Measurements from ENCODE around the gene SND1.

Gene SND1

DNA sequence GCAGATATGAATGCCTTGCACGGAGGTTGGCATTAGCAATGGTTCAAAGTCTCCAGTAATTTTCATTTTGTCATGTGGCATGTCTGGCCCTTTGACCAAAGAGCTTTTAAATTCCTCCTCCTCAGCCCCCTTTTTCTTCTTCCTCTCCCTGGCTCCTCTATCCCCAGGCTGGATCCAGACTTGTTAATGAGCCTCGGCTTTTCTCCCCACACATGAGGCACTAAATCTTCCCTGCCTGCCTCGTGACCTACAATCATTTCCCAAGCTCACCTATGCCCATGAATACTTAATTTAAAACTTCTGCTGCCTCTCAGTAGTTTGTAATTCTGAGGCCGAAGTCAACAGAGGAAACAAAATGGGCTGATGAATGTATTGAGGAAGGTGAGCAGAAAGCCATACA, 402.5 kb downstream of the SND1 start:
- no peak for DNase-seq (ENCODE audit: extremely low read depth in 1 of 2, low read depth in 1 of 2)

DNA sequence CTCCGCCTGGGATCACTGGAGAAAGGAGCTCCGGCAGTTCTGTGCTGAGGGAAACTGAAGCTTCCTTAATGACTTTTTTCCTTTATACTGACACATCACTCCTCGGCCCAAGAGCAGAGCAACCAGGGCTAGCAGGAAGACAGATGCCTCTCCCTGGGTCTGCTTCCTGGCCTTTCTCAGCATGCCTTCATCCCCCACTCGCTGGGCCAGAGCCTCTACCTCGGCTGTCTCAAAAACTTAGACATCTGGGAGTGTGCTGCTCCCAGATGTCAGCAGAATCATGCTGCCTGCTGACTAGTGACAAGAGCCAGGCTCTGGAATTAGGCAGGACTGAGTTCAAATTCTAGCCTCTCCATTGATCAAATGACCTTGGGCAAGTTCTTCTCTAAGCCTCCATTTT, 403.6 kb downstream of the SND1 start:
- no peak for DNase-seq (ENCODE audit: extremely low read depth in 1 of 2, low read depth in 1 of 2)

DNA sequence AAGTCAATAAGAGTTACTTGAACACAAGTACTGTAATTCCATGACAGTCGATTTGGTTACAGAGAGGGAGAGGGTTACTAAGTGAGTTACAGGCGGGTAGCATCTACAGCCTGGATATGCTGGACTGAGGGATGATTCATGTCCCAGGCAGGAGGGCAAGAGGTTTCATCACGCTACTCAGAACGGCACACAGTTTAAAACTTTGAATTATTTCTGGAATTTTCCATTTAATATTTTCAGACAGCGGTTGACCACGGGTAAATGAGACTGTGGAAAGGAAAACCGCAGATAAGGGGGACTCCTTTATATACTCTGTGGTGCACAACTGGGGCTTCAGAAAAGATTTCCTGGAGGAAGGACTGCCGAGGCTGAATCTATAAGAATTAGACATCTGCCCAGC, 404.9 kb downstream of the SND1 start:
- no peak for DNase-seq (ENCODE audit: extremely low read depth in 1 of 2, low read depth in 1 of 2)

DNA sequence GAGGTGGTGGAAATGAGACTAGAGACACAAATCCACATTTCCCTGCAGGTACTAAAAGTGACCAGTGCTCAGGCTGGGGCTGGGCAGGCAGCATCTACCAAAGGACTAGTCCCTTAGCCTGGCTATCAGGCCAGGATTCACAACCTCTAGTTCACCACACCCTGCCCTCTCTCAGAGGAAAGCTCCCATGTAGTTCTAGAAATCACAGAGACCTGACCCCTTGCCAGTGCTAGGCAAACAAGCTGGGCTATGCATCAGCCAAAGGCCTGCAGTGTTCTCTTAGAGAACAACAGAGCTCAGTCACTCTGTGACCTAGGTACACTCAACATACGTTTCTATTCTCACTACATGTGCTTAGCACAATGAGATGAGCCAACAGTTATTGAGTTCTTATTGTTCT, 405.9 kb downstream of the SND1 start:
- no peak for DNase-seq (ENCODE audit: extremely low read depth in 1 of 2, low read depth in 1 of 2)

DNA sequence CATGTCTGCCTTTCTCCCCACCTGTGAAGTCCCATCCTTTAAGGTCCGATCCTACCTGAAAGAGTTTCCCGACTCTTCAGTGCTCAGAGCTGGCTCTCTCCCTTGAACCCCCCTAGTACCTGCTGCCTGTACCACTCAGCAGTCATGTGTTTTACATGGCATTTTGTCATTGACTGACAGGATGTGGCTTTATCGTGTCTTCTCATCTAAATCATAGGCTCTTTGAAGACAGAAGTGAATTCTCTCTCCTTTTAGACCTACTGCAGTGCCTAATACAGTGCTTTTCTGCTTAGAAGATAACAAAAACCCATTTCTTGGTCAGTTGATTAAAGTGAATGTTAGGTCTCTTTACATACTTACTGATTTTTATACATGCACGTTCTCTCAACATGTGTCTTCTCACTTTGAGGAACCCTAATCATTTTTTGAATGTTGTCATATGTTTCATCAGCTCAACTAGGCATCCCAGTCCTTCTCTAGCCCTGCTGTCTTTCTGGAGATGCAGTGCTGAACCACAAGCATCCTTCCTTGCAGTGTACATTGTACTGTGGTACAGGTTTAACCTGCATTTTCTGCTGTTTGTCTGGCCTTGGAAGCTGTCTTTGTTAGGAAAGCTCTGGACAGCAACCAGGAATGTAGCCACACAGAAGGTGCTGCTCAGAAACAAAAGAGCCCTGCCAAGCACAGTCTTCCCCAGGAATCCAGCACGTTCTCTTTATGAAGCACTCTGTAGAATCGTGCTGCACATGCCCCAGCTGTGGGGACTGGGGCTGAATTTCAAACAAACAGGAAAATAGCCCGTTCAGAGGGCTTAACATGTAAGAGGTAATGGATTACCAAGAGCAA, 407.4 kb downstream of the SND1 start:
- DNase-seq (ENCODE audit: extremely low read depth in 1 of 2, low read depth in 1 of 2) = no peak

DNA sequence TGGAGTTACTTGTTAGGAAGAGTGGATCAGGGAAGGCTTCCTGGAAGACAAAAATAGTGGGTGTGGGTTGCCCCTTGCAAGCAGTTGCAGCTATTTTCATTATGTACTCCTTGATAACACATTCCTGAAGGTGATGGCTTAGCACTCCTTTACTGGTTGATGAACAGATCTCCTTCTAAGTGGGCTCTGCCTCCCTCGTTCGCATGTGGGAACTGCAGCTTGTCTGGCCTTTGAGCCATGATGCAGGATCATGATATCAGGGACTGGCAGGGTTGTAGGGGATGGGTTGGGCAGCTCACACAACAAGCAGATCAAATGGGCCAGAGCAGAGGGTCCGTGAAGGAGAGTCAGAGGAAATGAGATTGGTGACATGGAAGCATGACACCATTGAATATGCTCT, 408.0 kb downstream of the SND1 start:
- no peak for DNase-seq (ENCODE audit: extremely low read depth in 1 of 2, low read depth in 1 of 2)

DNA sequence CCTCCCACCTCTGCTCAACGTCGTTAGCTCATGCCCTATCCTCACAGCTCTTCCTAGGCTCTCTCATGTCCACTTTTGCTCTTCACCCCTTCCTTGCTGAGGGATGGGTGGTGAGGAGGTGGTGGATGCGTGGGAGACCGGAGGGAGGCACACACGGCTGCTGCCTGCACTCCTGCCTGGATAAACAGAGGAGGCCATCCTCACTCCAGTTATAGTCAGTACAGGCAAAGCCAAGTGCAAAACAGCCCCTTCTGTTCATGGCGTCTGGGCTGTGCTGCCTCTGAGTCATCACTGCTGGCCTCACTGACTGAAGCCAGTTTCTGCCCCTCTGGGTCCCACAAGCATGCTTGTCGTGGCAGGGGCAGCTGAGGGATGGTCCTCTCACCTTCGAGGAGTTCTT, 411.1 kb downstream of the SND1 start:
- no peak for DNase-seq (ENCODE audit: extremely low read depth in 1 of 2, low read depth in 1 of 2)

DNA sequence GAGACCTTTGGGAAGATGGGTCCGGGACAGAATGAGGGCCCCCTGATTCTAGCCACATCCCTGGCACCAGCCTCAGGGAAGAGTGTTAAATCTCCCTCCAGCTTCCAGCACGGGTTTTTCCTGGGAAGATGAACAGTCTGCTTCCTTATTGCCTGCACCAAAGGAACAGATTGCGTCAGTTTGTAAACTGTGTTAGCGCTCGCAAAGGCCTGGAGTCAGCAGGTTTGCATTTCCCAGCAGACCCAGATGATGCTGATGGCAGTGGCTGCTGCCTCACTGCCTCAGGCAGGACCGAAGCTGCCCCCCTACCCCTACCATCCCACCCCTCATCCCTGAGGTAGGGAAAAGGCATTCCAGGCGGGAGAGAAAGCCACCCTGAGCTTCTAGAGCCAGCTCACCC, 413.9 kb downstream of the SND1 start:
- no peak for DNase-seq (ENCODE audit: extremely low read depth in 1 of 2, low read depth in 1 of 2)

DNA sequence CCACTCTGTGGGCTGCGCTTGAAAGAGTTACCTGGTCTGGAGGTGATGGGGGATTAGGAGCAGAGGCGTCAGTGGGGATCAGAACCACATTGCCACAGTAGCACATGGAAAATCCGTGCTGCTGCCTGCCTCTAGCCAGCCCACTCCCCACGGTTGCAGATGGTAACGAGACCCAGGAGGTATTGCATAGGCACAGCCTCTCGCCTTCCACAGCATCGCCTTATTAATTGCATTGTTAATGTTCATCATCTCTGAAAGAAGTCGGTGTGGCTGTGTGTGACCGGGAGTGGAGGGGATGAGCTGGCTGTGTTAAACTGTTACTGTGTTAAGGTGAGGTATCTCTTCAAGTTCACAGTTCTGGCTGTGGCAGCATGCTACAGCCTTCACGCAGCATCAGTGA, 414.4 kb downstream of the SND1 start:
- DNase-seq (ENCODE audit: extremely low read depth in 1 of 2, low read depth in 1 of 2) = no peak

DNA sequence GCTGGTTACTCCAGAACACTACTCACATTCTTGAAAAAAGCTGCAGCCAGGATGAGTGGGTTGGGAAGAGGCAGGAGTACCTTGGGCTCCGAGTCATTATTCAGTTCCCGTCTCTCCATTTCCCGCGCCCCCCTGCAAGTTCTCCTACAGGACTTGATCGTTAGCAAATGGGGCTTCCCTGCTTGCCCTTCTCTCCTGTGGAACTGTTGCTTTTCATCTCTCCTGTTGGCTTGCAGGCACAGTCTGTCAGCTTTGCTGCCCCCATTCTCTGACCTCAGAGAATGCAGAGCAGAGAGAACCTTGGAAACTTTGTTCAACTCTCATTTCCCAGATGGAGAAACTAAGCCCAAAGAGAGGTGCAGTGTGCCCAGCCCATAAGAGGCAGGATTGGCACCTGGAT, 414.9 kb downstream of the SND1 start:
- no peak for DNase-seq (ENCODE audit: extremely low read depth in 1 of 2, low read depth in 1 of 2)

DNA sequence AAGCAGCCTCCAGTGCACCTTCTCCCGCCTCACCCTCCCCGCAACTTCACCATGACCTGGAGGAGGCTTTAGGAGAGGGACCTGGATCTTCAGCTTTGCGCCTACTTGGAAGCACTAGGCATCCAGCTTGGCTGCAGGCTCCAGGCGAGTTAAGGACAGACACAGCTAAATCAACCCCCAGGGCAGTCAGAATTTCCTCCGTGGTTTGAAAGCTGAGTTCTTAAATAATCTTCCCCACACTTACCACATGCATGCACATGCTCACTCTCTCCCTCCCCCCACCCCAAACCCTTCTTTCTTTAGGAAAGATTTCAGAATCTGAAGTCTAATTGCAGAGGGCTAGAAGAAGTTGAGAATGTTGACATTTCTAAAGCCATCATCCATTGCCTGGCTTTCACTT, 416.0 kb downstream of the SND1 start:
- no peak for DNase-seq (ENCODE audit: extremely low read depth in 1 of 2, low read depth in 1 of 2)

DNA sequence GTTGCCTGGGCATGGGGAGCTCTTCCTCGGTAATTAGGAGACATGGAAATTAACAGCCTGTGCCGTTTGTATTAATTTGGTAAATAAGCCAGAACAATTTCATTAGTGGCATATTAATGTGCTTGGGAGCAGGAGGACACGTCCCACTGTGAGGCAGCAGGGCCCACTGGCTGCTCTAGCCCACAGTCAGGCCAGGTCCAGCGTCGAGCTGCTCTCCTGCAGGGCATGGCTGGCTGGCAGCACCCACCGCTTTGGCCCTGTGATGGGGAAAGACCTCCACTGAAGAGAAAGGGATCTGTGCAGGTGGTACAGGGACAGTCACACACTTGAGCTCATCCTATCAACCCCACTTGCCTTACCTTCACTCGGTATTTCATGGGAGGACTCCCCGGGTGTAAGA, 416.8 kb downstream of the SND1 start:
- DNase-seq (ENCODE audit: extremely low read depth in 1 of 2, low read depth in 1 of 2) = no peak

DNA sequence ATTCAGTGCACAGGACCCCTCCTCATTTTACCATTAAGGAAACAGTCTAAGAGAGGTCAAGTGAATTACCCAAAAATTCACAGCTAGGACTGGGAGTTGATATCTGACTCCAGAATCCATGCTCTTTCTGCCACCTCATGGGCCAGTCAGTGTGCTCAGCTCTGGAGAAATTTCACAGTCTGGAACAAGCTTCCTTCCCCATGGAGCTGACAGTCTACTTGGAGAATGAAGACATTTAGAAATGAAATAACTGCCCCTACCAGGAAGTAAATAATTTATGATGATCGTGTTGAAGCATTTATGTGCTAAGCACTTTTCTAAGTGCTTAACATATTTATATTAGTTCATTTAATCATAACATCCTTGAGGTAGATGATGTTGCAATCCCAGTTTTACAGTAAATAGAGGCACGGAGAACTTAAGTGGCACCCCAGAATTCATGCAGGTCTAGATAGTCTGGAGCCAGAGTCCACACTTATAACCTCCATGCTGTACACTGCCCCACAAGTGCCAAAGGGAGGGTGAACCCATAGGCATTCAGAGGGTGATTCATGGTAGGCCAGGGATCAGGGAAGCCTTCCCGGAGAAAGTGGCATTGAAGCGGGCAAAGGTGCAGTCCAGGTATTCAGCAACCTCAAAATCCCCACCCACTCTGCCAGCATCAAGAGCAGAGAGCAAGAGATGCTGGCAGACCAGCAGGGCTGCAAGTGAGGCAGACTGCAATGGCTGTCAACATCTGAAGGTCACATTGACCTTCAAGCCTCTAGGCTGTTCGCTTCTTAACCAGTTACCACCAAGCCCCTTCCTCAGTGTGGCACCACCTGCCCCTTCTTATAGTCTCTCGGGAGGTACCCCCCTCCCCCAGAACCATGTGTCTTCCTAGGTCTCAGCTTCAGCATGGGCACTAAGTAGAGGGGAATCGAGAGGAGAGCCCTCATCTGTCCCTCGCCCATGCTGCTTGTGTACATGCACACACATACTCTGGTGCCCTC, 417.7 kb downstream of the SND1 start:
- no peak for DNase-seq (ENCODE audit: extremely low read depth in 1 of 2, low read depth in 1 of 2)

DNA sequence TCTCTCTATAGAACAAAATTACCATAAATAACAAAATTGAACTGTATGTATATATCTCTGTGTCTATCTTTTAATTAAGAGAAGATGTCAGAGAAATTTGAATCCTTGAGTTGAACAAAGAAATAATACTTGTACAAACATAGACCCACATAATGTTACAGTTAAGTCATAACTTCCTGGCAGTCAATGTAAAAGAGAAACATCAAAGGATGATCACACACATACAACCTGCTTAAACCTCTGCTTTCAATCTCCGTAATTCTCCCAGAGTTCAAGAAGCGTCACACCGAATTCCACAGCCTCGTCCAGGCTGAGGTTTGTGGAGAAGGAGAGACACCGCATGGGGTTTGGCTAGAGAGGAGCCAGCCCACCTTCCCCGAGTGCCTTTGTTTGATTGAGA, 419.4 kb downstream of the SND1 start:
- no peak for DNase-seq (ENCODE audit: extremely low read depth in 1 of 2, low read depth in 1 of 2)

DNA sequence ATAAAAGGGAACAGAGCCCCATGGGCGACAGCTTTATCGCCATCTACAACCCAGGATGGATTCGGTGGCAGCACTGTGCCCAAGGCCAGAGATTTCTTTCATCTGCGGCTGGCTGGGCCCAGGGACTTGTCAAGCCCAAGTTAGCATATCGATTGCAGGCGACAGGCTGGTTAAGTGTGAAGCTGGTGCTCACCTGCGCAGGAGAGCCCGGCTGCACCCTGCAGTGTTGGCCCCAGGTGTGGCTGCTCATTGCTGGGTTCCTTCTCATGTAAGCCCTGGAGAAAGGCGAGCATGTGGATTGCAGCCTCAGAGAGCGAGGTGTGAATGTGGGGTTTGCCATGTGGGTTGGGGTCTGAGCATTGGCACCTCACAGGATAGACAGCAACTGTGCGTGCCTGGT, 419.8 kb downstream of the SND1 start:
- no peak for DNase-seq (ENCODE audit: extremely low read depth in 1 of 2, low read depth in 1 of 2)

DNA sequence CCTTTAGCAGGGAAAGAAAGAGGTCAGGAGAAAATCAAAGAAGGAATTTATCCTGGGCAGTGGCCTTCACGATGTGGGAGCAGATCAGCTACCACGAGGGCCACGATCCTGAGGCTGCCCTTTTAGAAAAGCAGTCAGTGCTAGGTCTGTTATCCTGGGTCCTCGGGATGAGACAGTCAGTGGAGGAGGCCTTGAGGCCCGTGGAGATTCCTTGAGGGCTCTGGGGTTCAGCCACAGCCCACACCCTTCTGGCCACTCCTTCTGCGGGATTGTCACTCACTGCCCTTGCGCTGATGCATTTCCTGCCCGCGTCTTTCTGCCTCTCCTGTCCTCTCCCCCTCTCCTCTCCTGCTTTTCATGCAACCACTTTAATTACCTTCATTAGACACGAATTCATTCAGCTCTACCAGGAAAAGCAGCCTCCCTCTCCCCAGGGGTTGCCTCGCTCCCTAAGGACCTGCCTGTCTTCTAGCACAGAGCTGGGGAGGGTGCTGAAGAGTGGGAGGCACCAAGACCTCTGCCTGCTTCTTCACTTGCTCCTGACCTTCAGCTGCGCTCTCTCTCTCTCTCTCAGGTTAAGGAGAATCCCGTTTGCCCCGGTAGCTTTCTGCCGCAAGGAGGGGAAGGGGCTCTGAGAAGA, 421.8 kb downstream of the SND1 start:
- DNase-seq (ENCODE audit: extremely low read depth in 1 of 2, low read depth in 1 of 2) = no peak

DNA sequence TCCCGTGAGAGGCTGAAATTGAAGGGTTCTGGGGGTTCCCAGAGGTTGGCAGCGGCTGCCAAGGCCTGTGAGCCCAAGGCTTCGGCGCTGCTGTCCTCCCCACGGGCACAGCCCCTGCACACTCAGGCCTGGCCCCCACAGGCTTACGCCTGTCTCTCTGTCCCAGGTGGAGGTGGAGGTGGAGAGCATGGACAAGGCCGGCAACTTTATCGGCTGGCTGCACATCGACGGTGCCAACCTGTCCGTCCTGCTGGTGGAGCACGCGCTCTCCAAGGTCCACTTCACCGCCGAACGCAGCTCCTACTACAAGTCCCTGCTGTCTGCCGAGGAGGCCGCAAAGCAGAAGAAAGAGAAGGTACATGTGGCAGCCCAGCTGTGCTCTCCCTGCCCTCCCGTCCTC, 422.3 kb downstream of the SND1 start:
- no peak for DNase-seq (ENCODE audit: extremely low read depth in 1 of 2, low read depth in 1 of 2)

DNA sequence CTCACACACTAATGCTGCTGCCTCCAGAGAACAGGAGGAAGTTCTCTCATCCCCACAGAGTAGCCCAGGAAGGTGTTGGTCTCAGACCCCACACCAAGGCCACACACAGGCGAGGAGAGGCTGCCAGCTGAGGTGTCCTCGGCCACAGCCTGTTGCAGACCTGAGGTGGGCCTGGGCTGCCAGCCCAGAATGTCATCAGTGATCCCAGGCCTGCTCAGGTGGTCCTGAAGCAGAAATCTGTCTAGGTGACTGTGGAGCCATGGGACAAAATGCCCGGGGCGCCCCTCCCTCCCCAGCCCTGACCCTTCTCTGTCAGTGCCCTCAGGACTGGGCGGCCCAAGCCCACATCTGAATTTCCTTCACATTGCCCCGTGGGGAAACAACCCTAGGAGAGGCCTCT, 422.7 kb downstream of the SND1 start:
- DNase-seq (ENCODE audit: extremely low read depth in 1 of 2, low read depth in 1 of 2) = no peak

DNA sequence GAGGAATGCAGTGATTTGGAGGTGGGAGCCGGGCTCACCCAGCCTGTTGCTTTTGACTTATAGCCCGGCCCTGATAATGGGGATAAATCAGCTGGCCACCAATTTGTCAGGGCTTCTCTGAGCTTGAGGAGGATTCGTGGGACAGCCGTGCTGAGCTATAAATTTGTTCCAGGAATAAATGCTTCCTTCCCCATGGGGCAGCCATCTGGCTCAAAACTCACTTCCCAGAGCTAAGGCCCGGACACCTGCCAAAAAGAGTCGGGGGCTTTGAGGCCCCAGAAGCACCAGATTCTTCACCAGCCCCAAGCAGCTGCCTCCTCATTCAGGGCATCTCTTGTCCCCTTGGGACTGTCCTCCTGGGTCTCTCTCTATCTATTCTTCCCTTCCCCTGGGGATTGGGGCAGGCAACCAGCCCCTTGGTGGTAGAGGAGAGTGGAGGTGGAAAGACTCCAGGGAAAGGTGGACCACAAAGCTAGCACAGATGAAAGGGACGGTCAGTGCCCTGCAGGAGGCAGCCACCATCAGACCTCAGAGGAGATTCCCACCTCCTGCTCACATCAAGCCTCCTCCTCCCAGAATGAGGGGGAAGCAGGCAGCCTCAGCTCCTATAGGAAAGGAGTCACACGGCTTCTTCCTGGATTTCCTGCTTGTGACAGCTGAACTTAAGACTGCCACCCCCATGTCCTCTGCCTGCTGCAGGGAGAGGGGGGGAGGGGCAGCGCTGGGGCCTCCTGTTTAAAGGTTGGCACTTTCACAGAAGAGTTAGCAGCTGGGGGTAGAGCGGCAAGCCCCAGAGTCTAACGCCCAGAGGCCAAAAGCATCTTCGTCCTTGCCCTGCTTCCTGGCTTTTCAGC, 423.5 kb downstream of the SND1 start:
- no peak for DNase-seq (ENCODE audit: extremely low read depth in 1 of 2, low read depth in 1 of 2)

DNA sequence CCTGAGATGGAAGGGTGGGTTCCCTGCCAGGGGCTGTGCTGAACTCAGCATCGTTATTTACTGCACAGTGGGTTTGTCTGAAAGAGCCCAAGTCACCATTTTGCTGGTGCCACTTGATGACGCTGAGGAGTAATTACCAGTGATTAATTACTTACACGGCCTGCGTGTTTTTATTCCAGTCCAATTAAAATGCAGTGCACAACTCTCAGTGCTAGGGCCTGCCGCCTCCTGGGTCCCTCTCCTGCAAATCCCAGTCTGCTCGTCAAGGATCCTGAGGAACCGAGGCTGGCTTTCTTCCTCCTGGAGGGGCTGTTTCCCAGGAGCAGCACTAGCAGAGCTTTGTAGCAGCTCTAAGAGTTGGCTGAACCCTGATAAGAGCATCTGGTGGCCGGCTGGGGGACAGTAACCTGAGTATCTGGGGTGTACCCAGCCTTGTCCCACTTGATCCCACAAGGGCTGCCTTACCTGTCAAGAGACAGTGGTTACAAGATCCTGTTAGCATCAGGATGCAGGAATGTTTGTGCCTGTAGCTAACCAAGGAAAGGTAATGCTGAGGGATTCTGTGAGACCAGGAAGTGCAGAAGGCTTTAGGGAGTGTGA, 424.3 kb downstream of the SND1 start:
- DNase-seq (ENCODE audit: extremely low read depth in 1 of 2, low read depth in 1 of 2) = no peak

All from stimulated activated CD8-positive, alpha-beta memory T cell treated with anti-CD3 and anti-CD28 coated beads, Interleukin-7, amount 100 ng/mL, for 48 hours (primary cell).